Tibial nerve (tissue), 3 donors: ENCODE results near the gene OMP.

ENCODE experiments used
- CTCF ChIP-seq, 5 experiments: fragments of 200-600 bp in 3 of 5; fragments of 450-650 bp in 2 of 5; sonication (generic) in 3 of 5; IDR thresholded peaks; one replicate each; pipeline ENCODE4 v1.5.1; 2016 to 2019; ENCODE audit warnings: antibody characterized with exemption in 5 of 5, mild to moderate bottlenecking in 3 of 5, moderate library complexity in 2 of 5
- POLR2A ChIP-seq, 2 donors: fragments of 450-650 bp; IDR thresholded peaks; one replicate each; pipeline ENCODE4 v1.6.1; 2017; ENCODE audit warnings: antibody characterized with exemption in 2 of 2, mild to moderate bottlenecking in 2 of 2, moderate library complexity in 2 of 2

GRCh38 chr11:77136784-77137420 is 34.3 kb downstream of the OMP start:
- TF ChIP-seq CTCF (IDR thresholded peaks at IDR 0.05), result no peak
- TF ChIP-seq POLR2A (IDR thresholded peaks at IDR 0.05), result no peak
